H9 (cell line): ENCODE measurements around the gene EML4. TPM values are rescaled to one million over a fixed set of nuclear protein-coding genes. Genes with fewer than 3 reads are reported as not detected.

Experiments
- DNase-seq: peaks from one replicate; pipeline ENCODE4 v3.0.0-alpha.2; 2017
- H2AFZ ChIP-seq: one replicate; pipeline ENCODE4 v1.6.1; 2013; ENCODE audit warnings: mild to moderate bottlenecking, low read length, control low read depth, moderate library complexity
- H2AK5ac ChIP-seq: 2 replicates; pipeline ENCODE4 v1.6.1; 2013; ENCODE audit warnings: low read length, control low read depth, mixed read lengths; ENCODE audit not compliant: insufficient read length
- H2BK120ac ChIP-seq: one replicate; pipeline ENCODE4 v1.6.1; 2013; ENCODE audit warnings: low read depth, mild to moderate bottlenecking, low read length, control low read depth, inconsistent platforms; ENCODE audit not compliant: poor library complexity, severe bottlenecking
- H2BK12ac ChIP-seq: 2 replicates; pipeline ENCODE4 v1.6.1; 2013; ENCODE audit warnings: low read length, control low read depth, mixed read lengths, low read depth; ENCODE audit not compliant: insufficient read length
- H2BK15ac ChIP-seq: 2 replicates; pipeline ENCODE4 v1.6.1; 2013; ENCODE audit warnings: low read depth, low read length, control low read depth
- H2BK20ac ChIP-seq: one replicate; pipeline ENCODE4 v1.6.1; 2013; ENCODE audit warnings: low read depth, mild to moderate bottlenecking, low read length, control low read depth, inconsistent platforms; ENCODE audit not compliant: poor library complexity, severe bottlenecking
- H2BK5ac ChIP-seq: 2 replicates; pipeline ENCODE4 v1.6.1; 2013; ENCODE audit warnings: low read length, control low read depth, mixed read lengths; ENCODE audit not compliant: insufficient read length
- H3K14ac ChIP-seq: 2 replicates; pipeline ENCODE4 v1.6.1; 2013; ENCODE audit warnings: low read length, control low read depth; ENCODE audit not compliant: insufficient read depth
- H3K18ac ChIP-seq: 2 replicates; pipeline ENCODE4 v1.6.1; 2013; ENCODE audit warnings: low read depth, mild to moderate bottlenecking, mixed read lengths, low read length, control low read depth; ENCODE audit not compliant: insufficient read length
- H3K23ac ChIP-seq: 2 replicates; pipeline ENCODE4 v1.6.1; 2013; ENCODE audit warnings: low read length, control low read depth, mixed read lengths, low read depth; ENCODE audit not compliant: insufficient read length
- H3K23me2 ChIP-seq: 2 replicates; pipeline ENCODE4 v1.6.1; 2013; ENCODE audit warnings: low read depth, mild to moderate bottlenecking, mixed read lengths, low read length, control low read depth; ENCODE audit not compliant: insufficient read length, poor library complexity, severe bottlenecking
- H3K27ac ChIP-seq: 2 replicates; pipeline ENCODE4 v1.5.1; 2013; ENCODE audit warnings: low read length, control low read depth, mixed read lengths, low read depth; ENCODE audit not compliant: insufficient read length
- H3K27me3 ChIP-seq: 2 replicates; pipeline ENCODE4 v1.6.1; 2013; ENCODE audit warnings: low read length, control low read depth, inconsistent platforms; ENCODE audit not compliant: insufficient read depth
- H3K4ac ChIP-seq: 2 replicates; pipeline ENCODE4 v1.6.1; 2013; ENCODE audit warnings: low read depth, mild to moderate bottlenecking, control low read depth, inconsistent platforms, low read length, moderate library complexity
- H3K4me1 ChIP-seq: 2 replicates; pipeline ENCODE4 v1.6.1; 2013; ENCODE audit warnings: low read length, control low read depth, inconsistent platforms; ENCODE audit not compliant: insufficient read depth
- H3K4me2 ChIP-seq: 2 replicates; pipeline ENCODE4 v1.6.1; 2013; ENCODE audit warnings: low read length, control low read depth, mixed read lengths; ENCODE audit not compliant: insufficient read length, insufficient read depth
- H3K56ac ChIP-seq: 2 replicates; pipeline ENCODE4 v1.6.1; 2013; ENCODE audit warnings: low read depth, mild to moderate bottlenecking, mixed read lengths, low read length, control low read depth; ENCODE audit not compliant: insufficient read length
- H3K79me1 ChIP-seq: 2 replicates; pipeline ENCODE4 v1.6.1; 2013; ENCODE audit warnings: low read depth, mild to moderate bottlenecking, moderate library complexity, low read length, control low read depth, inconsistent platforms; ENCODE audit not compliant: insufficient read depth, poor library complexity, severe bottlenecking
- H3K79me2 ChIP-seq: 2 replicates; pipeline ENCODE4 v1.6.1; 2013; ENCODE audit warnings: low read length, control low read depth, inconsistent platforms; ENCODE audit not compliant: insufficient read depth
- H3K9ac ChIP-seq: 2 replicates; pipeline ENCODE4 v1.6.1; 2013; ENCODE audit warnings: low read length, control low read depth, mixed read lengths; ENCODE audit not compliant: insufficient read length; ENCODE audit errors: extremely low read depth
- H3K9me3 ChIP-seq: one replicate; pipeline ENCODE4 v1.6.1; 2013; ENCODE audit warnings: low read depth, low read length, inconsistent platforms; ENCODE audit not compliant: control insufficient read depth
- H3T11ph ChIP-seq: one replicate; pipeline ENCODE4 v1.6.1; 2013; ENCODE audit warnings: mild to moderate bottlenecking, low read length, control low read depth, inconsistent platforms
- H4K20me1 ChIP-seq: one replicate; pipeline ENCODE4 v1.6.1; 2013; ENCODE audit not compliant: control insufficient read depth, insufficient read length, insufficient read depth
- H4K5ac ChIP-seq: 2 replicates; pipeline ENCODE4 v1.6.1; 2013; ENCODE audit warnings: low read depth, mild to moderate bottlenecking, mixed read lengths, low read length, control low read depth; ENCODE audit not compliant: insufficient read length
- H4K8ac ChIP-seq: replicated peaks from 2 replicates; pipeline ENCODE4 v1.6.1; 2013; ENCODE audit warnings: low read length, control low read depth, mixed read lengths, low read depth; ENCODE audit not compliant: insufficient read length
- H4K91ac ChIP-seq: 2 replicates; pipeline ENCODE4 v1.6.1; 2013; ENCODE audit warnings: low read depth, mild to moderate bottlenecking, moderate library complexity, mixed read lengths, low read length, control low read depth; ENCODE audit not compliant: insufficient read length
- H3K27ac Mint-ChIP-seq, 3 experiments: 2 replicates in 2 of 3; 3 replicates in 1 of 3; pipeline ENCODE4 v1.8.0; 2020 to 2021; ENCODE audit warnings: mixed read lengths in 3 of 3, mild to moderate bottlenecking in 1 of 3, moderate library complexity in 1 of 3
- H3K27me3 Mint-ChIP-seq: 2 replicates; pipeline ENCODE4 v1.8.0; 2021; ENCODE audit warnings: low read depth, mild to moderate bottlenecking, moderate library complexity, mixed read lengths
- H3K36me3 Mint-ChIP-seq, 3 experiments: 2 replicates in 2 of 3; 3 replicates in 1 of 3; pipeline ENCODE4 v1.8.0; 2020 to 2021; ENCODE audit warnings: low read depth in 3 of 3, mixed read lengths in 3 of 3; ENCODE audit not compliant: insufficient read depth in 1 of 3
- H3K4me1 Mint-ChIP-seq, 2 experiments: 2 replicates each; pipeline ENCODE4 v1.8.0; 2020; ENCODE audit warnings: mixed read lengths in 2 of 2
- H3K4me3 Mint-ChIP-seq, 2 experiments: 2 replicates in 1 of 2; 3 replicates in 1 of 2; pipeline ENCODE4 v1.8.0; 2020 to 2021; ENCODE audit warnings: mild to moderate bottlenecking in 2 of 2, mixed read lengths in 2 of 2, moderate library complexity in 1 of 2
- H3K9me3 Mint-ChIP-seq, 2 experiments: 2 replicates in 1 of 2; 3 replicates in 1 of 2; pipeline ENCODE4 v1.8.0; 2020; ENCODE audit warnings: mild to moderate bottlenecking in 2 of 2, mixed read lengths in 2 of 2, moderate library complexity in 1 of 2
- CTCF ChIP-seq: fragments of 200-600 bp; sonication (generic); conservative IDR thresholded peaks from 3 replicates; pipeline ENCODE4 v1.8.0; 2021; ENCODE audit warnings: antibody characterized with exemption, mild to moderate bottlenecking
- total RNA-seq: library from RNA; stranded (reverse); gene quantifications from 2 replicates; pipeline ENCODE4 v1.2.1, GENCODE V29; 2021

The EML4 gene
- total RNA-seq, 1 experiment from 2014 or later: 68.6 TPM

GRCh38 chr2:42317945-42318344, 148.8 kb downstream of the EML4 start:
- Histone ChIP-seq H3K23me2 (no peaks in the 10 kb centered on the region), H3K27me3 (no peaks in the 10 kb centered on the region), H4K91ac (no peak overlapping the region), H3K9ac (no peak overlapping the region), H3K4me1 (no peaks in the 10 kb centered on the region), H4K5ac (no peak overlapping the region), H3K79me2 (no peaks in the 10 kb centered on the region), H2BK120ac (no peak overlapping the region), H3K4me2 (no peak overlapping the region), H3K18ac (no peak overlapping the region), H2BK12ac (no peak overlapping the region), H3K56ac (no peak overlapping the region), H2AFZ (no peak overlapping the region), H3K4ac (no peak overlapping the region), H2BK20ac (no peak overlapping the region), H2AK5ac (no peak overlapping the region), H2BK15ac (no peak overlapping the region), H3K27ac (no peak overlapping the region), H3T11ph (no peak overlapping the region), H3K23ac (no peak overlapping the region), H4K20me1 (no peaks in the 10 kb centered on the region), H2BK5ac (no peak overlapping the region), H4K8ac (no peak overlapping the region), H3K79me1 (no peaks in the 10 kb centered on the region), H3K9me3 (no peaks in the 10 kb centered on the region), H3K14ac (no peak overlapping the region)
- Mint-ChIP-seq H3K9me3 (no peaks in the 10 kb centered on the region), H3K4me3 (no peak overlapping the region), H3K27ac (no peak overlapping the region), H3K4me1 (no peaks in the 10 kb centered on the region), H3K36me3 (peaks cover 17 to 29% (median 20%) of the 10 kb centered on the region in 3 experiments; a peak in 6 of 7 replicates), H3K27me3 (no peaks in the 10 kb centered on the region)
- no peak for TF ChIP-seq CTCF
- no peak for DNase-seq
